Stimulated activated CD8-positive, alpha-beta memory T cell treated with anti-CD3 and anti-CD28 coated beads, Interleukin-15, amount 100 ng/mL, for 48 hours (primary cell): ENCODE results near the gene MUL1.
A peak's percentile ranks its signal among the peaks of the same experiment; 100 is the strongest.

Experiments used
- DNase-seq, 2 donors: peaks; one replicate each; pipeline ENCODE4 v3.0.0-alpha.2; 2020; ENCODE audit warnings: low read depth in 2 of 2

The MUL1 gene

GRCh38 chr1:20485527-20486456 is 22.2 kb downstream of the MUL1 start, which contains the start of gene CAMK2N1:
Gene CAMK2N1, minus strand, starts transcription at chr1:20486210. Its CDS starts 831 bp downstream, at chr1:20485379.
- DNase-seq, result peak in 1 of 2 donors; percentile 28

DNA sequence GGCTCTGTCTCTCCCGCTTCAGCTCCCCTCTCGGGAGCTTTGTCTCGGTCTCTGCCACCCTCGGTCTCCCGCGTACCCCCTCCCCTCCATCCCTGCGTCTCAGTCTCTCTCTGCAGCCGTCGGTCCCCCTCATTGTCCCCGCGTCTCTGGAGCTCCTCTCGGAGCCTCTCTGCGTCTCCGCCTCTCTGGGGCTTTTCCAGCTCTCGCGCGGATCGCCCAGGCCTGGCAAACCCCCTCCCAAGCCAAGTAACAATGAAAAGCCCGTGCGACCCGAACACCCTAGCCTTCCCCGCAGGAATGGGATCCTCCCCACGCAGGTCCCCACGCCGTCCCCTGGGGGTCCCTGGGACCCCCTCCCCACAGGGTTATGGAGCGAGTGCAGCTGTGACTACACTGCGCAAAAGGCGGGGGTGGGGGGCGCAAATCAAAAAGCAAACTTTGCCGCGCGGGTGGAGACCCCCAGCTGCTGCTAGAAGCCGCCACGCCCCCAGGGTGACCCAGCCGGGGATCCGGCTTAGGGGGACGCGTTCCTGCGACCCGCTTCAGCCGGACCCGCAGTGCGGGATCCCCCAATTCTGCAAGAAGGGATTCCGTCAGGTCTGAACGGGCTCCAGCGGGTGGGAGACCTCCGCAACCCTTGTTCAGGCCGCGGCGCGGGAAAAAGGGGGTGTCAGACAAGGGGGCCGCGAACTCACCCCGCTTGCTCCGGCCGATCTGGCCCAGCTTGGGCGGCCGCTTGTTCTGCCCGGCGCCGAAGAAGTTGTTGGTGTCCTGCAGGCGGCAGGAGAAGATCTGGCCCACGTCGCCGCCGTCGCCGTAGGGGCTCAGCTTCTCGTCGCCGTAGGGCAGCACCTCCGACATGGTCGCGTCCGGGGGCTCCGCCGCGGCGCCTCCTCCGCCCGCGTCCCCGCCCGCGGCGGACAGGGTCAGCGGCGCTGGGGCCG is 23.2 kb downstream of the MUL1 start:
- no peak for DNase-seq

GRCh38 chr1:20483833-20484518 is 24.0 kb downstream of the MUL1 start:
- DNase-seq, result no peak

DNA sequence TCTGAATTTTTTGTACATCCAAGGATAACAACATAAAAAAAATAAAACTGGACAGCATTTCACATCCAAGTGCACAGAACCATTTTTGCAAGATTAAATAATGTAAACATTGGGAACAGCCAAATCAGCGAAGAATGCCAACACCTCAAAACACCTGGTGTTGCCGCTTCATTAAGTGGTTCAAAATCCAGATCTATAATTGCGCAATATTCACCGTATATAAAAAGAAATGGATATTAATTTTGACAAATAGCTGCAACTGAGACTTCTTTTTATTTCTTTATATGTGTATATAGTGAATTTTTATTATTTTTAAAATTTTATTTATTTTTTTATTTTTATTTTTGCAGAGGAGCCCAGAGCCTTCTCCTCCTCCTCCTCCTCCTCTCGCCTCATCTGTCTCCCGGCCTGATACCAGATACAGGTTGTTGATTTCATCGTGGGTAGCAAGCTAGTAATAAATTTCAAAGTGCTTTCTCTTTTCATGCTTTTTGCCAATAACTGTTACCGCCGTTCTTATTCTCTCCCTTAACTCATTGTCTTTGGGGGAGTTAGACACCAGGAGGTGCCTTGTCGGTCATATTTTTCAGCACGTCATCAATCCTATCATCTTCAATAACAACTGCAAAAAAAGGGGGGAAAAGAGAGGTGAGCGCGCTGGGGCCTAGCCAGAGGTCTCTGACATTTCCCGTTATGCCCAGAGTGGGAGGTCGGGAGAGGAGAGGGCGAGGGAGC is 24.7 kb downstream of the MUL1 start:
- DNase-seq, result no peak

DNA sequence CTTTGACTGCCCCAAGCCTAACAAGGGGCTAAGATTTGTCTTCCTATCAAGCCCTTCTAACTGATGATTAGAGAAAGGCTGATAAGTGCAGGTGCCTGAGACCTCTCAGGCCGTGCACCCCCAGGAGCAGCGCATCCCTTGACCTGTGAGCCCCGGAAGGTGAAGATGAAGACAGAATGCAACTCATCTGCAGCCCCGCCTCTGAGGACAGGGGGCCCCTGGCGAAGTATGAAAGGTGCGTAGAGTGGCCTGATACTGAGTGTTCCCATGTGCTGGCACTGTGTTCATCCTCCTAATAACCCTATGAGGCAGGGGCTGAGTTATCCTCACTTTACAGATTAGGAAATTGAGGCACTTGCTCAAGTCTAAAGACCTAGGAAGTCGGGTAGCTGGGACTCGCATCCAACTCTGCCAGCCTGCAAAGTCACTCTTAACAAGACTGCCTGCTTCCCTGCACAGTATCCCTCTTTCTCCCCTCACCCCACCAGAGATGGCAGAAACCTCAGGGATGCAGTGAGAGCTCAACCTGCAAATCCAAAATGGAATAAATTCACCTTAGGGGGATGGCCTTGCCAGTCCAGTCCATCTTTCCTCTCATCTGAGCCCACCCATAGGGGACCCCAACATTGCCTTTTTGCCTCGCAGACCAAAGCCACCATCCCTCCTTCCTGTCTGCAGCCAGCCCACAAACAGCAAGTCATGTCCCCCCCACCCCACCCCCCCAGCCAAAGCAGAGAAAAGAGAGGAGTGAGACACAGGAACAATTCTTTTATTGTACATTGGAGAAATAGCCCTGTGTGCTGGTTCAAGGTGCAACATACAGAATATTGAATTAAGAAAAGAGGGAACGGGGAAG is 26.1 kb downstream of the MUL1 start:
- DNase-seq, result no peak

DNA sequence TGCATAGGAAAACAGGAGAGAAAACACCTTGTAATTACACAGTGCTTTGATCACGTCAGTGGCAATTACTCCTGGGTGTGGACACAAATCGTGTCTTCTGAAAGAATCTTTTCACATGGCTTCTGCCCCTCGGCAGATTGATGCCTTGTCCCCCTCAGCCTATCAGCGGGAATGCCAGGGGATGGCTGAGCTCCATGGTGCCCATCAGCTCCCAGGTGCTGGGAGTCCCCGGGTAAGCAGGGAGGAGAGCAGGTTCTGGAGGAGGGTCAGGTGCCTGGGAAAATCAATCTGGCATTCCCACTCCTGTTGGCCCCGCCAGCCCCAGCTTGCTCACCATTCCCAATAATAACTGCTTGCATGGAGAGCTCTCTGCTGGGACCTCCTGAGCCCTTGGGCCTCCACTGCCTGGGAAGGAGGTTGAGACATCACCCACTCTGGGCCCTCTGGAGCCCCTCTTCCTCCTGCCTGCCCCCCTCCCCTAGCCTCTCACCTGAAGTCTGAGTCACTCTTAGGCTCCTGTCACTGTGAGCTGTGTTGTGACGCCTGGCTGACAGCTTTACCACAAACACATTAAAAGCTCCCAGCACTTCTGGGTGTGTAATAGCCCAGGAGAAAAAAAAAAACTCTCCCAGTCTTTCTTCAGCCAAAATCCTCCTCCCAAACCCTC is 26.9 kb downstream of the MUL1 start:
- no peak for DNase-seq

GRCh38 chr1:20480243-20480944 is 27.6 kb downstream of the MUL1 start:
- DNase-seq, result no peak

GRCh38 chr1:20479840-20480239 is 28.1 kb downstream of the MUL1 start:
- DNase-seq, result no peak

- DNase-seq, result no peak
Observed at GRCh38 chr1:20478057-20478635, 29.8 kb downstream of the MUL1 start.

- DNase-seq, result no peak
Observed at GRCh38 chr1:20477348-20478056, 30.4 kb downstream of the MUL1 start.

GRCh38 chr1:20476265-20477038 is 31.5 kb downstream of the MUL1 start:
- no peak for DNase-seq

DNA sequence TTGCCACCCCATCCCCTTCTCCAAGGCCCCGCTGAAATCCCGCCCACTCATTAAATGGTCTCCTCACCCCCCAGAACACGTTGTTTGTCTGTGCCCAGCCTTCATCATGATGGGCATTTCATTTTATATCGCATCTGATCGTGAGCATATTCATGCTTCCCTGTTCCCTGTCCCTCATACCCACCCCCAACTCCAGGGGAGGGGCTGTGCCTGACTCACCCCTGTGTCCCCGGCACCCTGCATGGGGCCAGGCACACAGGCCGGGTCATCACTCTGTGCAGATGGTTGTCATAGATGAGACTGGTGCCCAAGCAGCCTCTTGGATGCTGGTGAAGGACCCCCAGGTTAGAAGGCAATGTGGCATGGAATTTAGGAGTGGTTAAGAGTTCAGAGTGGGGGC is 33.0 kb downstream of the MUL1 start:
- no peak for DNase-seq

GRCh38 chr1:20474333-20474975 is 33.5 kb downstream of the MUL1 start:
- DNase-seq, result no peak

- no peak for DNase-seq
Observed at GRCh38 chr1:20473894-20474293, 34.1 kb downstream of the MUL1 start.

- DNase-seq, result no peak
Observed at GRCh38 chr1:20472860-20473711, 34.9 kb downstream of the MUL1 start.

DNA sequence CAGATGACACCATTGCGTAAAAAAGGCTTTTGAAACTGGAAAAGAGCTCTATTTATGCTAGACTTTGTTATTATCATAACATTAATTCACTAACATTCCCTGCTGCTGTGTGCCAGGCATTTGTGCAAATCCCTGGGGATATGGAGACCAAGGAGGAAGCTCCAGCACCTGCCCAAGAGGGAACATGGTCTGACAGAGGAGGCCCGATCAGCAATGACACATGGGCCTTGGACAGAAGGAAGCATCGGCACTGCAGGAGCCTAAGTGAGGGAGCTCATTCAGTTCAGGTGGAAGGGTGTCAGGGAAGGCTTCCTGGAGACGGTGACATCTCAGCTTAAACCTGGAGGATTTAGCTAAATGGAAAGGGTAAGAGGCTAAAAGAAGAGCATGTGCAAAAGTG is 35.8 kb downstream of the MUL1 start:
- no peak for DNase-seq
